ENCODE results near the gene INSC.

DNA sequence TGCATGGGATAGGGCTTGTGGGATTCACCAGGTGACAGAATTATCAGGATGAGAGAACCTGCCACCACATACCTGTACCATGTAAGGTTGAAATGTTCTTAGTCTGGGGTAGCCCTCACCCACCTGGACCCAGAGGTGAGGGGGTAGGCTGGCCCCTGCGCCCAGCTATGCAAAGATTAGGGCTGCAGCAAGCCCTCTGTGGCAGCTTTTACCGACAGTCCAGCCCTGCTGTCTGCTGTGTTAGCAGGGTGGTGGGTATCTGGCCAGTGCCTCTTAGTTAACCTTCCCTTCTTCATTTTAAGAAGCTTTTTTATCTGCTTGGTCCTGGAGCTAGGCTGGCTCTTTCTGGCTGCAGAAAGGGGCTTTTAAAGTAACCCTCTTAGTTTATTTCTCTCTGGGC lies 13.9 kb downstream of the INSC start:
- TF ChIP-seq, protein P1, sequence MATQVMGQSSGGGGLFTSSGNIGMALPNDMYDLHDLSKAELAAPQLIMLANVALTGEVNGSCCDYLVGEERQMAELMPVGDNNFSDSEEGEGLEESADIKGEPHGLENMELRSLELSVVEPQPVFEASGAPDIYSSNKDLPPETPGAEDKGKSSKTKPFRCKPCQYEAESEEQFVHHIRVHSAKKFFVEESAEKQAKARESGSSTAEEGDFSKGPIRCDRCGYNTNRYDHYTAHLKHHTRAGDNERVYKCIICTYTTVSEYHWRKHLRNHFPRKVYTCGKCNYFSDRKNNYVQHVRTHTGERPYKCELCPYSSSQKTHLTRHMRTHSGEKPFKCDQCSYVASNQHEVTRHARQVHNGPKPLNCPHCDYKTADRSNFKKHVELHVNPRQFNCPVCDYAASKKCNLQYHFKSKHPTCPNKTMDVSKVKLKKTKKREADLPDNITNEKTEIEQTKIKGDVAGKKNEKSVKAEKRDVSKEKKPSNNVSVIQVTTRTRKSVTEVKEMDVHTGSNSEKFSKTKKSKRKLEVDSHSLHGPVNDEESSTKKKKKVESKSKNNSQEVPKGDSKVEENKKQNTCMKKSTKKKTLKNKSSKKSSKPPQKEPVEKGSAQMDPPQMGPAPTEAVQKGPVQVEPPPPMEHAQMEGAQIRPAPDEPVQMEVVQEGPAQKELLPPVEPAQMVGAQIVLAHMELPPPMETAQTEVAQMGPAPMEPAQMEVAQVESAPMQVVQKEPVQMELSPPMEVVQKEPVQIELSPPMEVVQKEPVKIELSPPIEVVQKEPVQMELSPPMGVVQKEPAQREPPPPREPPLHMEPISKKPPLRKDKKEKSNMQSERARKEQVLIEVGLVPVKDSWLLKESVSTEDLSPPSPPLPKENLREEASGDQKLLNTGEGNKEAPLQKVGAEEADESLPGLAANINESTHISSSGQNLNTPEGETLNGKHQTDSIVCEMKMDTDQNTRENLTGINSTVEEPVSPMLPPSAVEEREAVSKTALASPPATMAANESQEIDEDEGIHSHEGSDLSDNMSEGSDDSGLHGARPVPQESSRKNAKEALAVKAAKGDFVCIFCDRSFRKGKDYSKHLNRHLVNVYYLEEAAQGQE (tag by site-specific recombination; IDR thresholded peaks at IDR 0.05), result no peak
- TF ChIP-seq, protein P2, sequence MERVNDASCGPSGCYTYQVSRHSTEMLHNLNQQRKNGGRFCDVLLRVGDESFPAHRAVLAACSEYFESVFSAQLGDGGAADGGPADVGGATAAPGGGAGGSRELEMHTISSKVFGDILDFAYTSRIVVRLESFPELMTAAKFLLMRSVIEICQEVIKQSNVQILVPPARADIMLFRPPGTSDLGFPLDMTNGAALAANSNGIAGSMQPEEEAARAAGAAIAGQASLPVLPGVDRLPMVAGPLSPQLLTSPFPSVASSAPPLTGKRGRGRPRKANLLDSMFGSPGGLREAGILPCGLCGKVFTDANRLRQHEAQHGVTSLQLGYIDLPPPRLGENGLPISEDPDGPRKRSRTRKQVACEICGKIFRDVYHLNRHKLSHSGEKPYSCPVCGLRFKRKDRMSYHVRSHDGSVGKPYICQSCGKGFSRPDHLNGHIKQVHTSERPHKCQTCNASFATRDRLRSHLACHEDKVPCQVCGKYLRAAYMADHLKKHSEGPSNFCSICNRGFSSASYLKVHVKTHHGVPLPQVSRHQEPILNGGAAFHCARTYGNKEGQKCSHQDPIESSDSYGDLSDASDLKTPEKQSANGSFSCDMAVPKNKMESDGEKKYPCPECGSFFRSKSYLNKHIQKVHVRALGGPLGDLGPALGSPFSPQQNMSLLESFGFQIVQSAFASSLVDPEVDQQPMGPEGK (tag by site-specific recombination; IDR thresholded peaks at IDR 0.05), result no peak
- TF ChIP-seq ZNF707 (tag by site-specific recombination; IDR thresholded peaks at IDR 0.05) (no peak), KLF1 (tag by site-specific recombination; IDR thresholded peaks at IDR 0.05) (no peak), BCL11B (tag by site-specific recombination; IDR thresholded peaks at IDR 0.05; ENCODE audit: low read depth) (no peak)

Measured in HEK293 (cell line).